GM11168 (cell line): ENCODE data around the gene ENTPD8.

Experiments
- in situ Hi-C: fragments of 300-500 bp; cut with MboI; formaldehyde crosslinking; loops from one replicate; pipeline ENCODE4 v1.12.0; 2022; ENCODE audit warnings: low sequenced_read_pairs; ENCODE audit not compliant: unreplicated experiment

ENTPD8 gene

DNA sequence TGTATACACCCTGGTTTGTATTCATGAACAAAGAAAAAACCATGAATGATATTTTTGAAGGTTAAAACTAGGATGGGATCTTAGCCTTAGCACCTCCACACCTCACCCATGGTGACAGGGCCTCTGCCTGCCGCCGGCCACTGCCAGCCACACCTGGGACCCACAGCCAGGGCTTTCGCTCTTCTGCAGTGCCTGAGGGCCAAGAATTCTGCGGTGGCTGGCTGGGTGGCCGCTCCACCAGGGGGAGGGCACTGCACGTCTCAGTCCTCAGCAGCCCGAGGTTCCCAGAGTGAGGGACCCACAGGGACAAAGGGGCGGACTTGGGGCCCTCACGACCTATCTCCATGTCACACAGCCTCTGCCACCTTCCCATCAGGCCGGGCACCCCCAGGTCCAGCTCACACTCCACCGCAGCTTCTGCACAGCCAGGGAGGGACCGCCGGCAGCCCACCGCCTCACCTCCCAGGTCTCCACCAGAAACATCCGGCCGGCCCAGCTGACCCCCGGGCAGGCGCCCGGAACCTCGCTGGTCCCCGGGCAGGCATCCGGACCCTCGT, 25.1 kb downstream of the ENTPD8 start:
- in situ Hi-C loops, result loop anchor here (25.0 kb wide), 1 partner anchor 304 kb away; the partner anchor contains the start of gene DPP7

DNA sequence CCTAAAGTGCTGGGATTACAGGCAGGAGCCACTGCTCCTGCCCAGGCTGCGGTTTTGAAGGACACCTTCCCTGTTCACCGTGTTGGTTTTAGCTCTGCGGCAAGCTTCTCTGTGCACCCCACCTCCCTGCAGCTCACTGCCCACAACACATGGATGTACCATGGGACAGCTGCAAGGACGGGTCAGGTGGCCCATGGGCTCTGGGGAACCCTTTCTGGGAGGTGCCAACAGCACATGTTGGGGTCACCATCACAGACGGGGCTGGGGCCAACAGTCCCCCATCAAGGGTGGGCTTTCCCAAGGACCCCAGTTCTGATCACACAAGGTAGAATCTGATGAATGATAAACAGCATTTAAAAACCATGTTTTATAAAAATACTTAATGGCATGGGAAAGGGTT, 25.7 kb downstream of the ENTPD8 start:
- in situ Hi-C loops, result loop anchor here (25.0 kb wide), 1 partner anchor 303 kb away; the partner anchor contains the start of gene DPP7

DNA sequence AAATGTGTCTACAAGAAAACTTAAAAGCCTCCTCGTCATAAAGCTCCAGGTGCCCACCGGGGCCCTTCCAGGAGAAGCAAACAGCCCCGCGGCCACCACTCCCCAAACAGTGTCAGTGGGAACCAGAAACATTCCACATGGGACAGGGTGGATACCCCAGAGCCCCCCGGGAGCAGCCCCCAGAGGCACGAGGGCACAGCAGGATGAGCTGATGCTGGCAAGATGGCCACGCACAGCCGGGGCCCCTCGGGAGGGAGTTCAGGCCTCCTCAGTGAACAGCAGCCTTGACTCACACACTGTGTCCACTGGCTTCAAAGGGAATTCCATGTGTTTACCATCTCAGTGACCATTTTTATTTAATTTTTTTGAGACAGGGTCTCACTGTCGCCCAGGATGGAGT, 28.7 kb downstream of the ENTPD8 start:
- in situ Hi-C loops, result loop anchor here (25.0 kb wide), 1 partner anchor 300 kb away; the partner anchor contains the start of gene DPP7

DNA sequence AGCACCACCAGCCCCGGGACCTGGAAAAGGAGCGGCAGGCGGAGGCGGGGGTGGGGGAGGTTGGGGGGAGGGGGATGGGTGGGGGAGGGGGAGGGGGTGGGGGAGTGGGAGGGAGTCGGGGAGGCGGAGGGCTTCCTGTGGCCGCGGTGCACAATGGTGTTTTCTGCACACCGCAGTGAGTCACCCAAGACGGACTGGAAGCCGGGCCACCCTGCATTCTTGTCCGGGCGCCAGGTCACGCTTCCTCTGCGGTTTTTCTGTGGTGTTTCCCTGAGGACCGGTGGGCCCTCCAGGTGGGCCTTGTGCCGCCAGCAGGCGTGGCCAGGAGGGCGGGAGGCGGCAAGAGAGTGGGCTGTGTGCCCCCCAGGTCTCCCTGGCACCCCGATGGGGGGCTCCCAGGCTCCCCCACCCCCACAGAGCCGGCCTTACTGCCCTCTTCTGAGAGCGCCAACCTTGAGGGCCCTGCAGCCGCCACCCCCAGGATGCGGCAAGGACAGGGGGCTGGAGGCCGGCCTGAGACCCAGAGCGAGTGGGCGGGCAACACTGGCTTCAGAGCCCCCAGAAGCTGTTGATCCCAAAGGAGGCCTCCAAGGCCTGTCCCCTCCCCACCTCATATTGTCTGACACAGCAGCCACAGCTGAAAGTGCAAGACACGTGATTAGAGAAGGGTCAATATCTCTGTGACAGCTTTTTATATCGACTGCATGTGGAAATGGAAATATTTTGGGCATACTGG, 29.3 kb downstream of the ENTPD8 start:
- in situ Hi-C loops, result loop anchor here (25.0 kb wide), 1 partner anchor 300 kb away; the partner anchor contains the start of gene DPP7

- in situ Hi-C loops, result loop anchor here (25.0 kb wide), 1 partner anchor 299 kb away; the partner anchor contains the start of gene DPP7
Observed at GRCh38 chr9:137411260-137411644, 29.9 kb downstream of the ENTPD8 start.

GRCh38 chr9:137410891-137411249, 30.3 kb downstream of the ENTPD8 start:
- in situ Hi-C loops, result loop anchor here (25.0 kb wide), 1 partner anchor 299 kb away; the partner anchor contains the start of gene DPP7

DNA sequence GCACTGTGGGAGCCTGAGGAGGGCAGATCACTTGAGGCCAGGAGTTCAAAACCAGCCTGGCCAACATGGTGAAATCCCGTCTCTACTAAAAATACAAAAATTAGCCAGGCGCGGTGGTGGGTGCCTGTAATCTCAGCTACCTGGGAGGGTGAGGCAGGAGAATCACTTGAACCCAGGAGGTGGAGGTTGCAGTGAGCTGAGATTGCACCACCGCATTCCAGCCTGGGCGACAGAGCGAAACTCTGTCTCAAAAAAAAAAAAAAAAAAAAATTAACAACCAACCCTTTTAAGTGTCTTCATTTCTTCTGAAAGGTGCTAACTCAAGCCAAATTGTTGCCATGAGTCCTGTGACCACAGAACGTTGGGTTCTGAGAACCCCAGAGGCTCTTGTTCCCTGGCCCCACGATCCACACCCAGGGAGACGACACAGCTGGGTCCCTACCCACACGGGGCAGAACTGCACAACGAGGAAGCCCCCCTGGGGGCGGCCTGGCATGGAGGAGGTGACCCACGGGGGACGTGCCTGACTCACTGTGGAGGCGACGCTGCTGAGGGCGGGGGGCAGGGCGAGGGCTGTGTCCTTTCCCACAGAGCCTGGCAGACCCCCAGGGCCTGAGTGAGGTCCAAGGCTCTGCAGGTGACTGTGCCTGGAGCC, 30.8 kb downstream of the ENTPD8 start:
- in situ Hi-C loops, result loop anchor here (25.0 kb wide), 1 partner anchor 298 kb away; the partner anchor contains the start of gene DPP7

DNA sequence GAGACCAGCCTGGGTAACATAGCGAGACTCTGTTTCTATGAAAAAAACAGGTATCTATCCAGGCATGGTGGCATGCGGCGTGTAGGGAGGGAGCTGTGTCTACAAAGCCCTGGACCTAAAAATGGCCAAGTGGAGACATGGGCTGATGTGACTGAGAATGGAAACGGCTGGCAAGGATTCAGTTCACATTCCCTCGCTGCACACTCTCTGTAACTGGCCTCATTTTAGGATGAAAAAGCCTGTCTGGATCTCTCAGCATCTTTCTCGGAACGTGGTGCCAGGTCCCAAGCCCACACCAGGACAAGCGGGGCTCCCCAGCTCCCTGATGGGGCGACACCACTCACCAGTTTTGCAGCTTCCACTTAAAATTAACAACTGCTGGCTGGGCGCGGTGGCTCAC, 31.6 kb downstream of the ENTPD8 start:
- in situ Hi-C loops, result loop anchor here (10.0 to 25.0 kb wide), 2 partner anchors 115 to 297 kb away; partner anchors contain the start of gene DPP7

GRCh38 chr9:137408651-137409405, 32.3 kb downstream of the ENTPD8 start:
- in situ Hi-C loops, result loop anchor here (10.0 to 25.0 kb wide), 2 partner anchors 114 to 297 kb away; partner anchors contain the start of gene DPP7

DNA sequence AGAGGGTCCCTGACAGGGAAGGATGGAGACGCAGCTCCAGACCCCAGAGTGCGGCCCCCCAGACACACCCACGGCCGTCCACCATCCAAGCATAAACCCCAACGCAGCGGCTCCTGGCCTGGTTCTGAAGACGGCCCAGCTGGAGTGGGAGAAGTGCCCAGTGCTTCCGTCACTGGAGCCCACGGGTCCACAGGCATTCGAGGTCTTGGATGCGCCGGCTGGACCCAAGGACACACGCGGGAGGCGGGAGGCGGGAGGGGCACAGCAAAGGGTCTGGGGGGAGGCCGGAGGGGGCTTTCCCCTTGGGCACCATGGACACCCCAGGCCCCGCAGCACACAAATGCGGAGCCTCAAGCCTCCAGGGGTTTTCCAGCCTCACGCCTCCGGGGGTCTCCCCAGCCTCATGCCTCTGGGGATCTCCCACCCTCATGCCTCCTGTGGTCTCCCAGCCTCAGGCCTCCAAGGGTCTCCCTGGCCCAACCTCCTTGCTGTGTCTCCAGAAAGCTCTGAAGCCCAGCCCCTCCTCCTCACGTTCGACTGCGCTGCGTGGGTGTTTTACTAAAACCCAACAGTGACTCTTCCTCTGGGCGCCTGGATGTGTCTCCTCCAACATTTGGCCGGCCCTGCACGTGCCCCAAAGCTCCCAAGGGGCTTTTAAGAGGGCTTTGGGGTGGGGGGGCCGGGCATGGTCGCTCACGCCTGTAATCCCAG, 33.4 kb downstream of the ENTPD8 start:
- in situ Hi-C loops, result loop anchor here (10.0 to 25.0 kb wide), 2 partner anchors 113 to 295 kb away; partner anchors contain the start of gene DPP7

DNA sequence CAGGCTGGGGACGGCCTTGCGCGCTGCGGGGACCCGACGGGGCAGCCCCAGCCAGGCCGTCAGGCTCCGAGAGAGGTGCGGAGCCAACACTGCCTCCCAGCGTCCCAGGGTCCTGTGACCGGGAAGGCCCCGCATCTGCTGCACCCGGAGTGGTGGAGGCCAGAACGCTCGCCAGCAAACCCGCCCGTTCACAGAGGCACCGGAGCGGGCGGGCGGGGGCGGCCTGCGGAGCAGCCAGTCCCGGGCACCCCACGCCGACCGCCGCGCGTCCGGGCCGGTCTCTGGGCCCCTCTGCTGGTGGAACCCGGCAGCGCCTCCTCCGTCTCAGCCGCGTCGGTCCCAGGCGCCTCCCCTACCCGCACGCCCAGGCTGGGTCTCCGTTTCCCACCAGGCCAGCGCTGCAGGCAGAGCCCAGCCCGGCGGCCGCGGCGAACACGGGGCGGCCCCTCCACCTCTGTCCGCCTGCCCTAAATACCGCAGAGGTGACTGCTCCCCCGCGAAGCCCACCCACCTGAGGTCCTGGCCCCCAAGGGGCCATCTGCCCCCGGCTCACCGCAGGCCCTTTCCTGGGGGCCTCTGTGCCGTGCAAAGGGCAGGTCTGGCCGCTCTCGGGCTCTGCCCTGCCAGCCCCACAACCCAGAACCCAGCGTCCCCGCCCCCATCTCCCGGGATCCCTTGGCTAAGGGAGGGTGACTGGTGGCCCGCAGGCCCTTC, 34.1 kb downstream of the ENTPD8 start:
- in situ Hi-C loops, result loop anchor here (10.0 to 25.0 kb wide), 2 partner anchors 112 to 295 kb away; partner anchors contain the start of gene DPP7

DNA sequence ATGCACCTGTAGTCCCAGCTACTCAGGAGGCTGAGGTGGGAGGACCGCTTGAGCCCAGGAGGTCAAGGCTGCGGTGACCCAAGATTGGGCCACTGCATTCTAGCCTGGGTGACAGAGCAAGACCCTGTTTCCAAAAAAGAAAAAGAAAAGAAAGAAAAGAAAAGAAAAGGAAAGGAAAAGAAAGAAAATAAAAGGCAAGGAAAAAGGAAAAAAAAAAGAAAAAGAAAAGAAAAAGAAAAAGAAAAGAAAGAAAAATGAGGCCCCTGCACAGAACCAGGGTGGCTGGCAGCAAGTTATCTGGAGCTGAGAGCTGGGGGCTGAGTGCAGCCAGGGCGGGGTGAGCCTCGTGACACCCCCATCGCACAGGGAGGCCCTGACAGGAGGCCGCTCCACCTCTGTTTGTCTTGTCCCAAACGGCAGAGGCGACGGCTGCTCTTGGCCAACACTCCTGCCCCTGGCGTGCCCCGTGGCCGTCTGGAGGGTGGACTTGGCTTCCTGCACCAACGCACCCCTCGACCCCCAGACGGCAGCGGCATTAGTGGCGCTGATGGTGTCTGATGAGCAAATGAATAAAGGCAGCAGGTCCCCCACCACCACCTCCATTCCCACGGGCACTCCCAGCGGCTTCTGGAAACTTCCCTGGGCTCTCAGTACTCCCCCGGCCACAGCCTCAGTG, 34.9 kb downstream of the ENTPD8 start:
- in situ Hi-C loops, result loop anchor here (10.0 to 25.0 kb wide), 2 partner anchors 111 to 294 kb away; partner anchors contain the start of gene DPP7

GRCh38 chr9:137405677-137406081, 35.5 kb downstream of the ENTPD8 start:
- in situ Hi-C loops, result loop anchor here (10.0 to 25.0 kb wide), 2 partner anchors 111 to 293 kb away; partner anchors contain the start of gene DPP7

GRCh38 chr9:137404961-137405567, 36.1 kb downstream of the ENTPD8 start:
- in situ Hi-C loops, result loop anchor here (10.0 to 25.0 kb wide), 2 partner anchors 110 to 293 kb away; partner anchors contain the start of gene DPP7

DNA sequence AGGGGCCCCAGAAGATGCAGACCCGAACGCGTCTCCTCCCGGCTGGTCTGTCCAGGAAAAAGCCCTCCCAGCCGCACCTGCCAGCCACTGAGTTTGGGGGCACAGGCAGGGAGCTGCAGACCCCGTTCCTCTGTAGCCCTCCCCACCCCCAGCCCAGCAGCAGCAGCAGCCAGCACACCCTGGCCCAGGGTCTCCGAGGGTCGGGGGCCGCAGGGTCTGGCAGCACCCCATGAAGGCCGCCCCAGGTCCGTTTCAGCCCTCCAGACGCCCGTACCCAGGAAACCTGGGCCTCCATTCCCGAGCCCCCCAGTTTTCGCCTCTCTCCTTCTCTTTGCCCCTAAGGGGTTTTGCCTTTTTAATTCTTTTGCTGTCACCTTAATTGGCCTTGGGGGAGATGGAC, 37.9 kb downstream of the ENTPD8 start:
- in situ Hi-C loops, result loop anchor here (10.0 to 25.0 kb wide), 2 partner anchors 108 to 291 kb away; partner anchors contain the start of gene DPP7

GRCh38 chr9:137402746-137403145, 38.4 kb downstream of the ENTPD8 start:
- in situ Hi-C loops, result loop anchor here (10.0 to 25.0 kb wide), 2 partner anchors 108 to 290 kb away; partner anchors contain the start of gene DPP7
